GOT3 (cell line): ENCODE measurements around the gene ARHGAP22.
"Not testable (repeated sequence)": the region's sequence is repeated elsewhere in the genome, so short reads cannot be mapped to it uniquely, and the experiment has no call there.

Source experiments
- DNase-seq: peaks from one replicate; lab custom pipeline; 2025; ENCODE audit warnings: mixed read lengths; lab: John Stamatoyannopoulos, UW

The ARHGAP22 gene

DNA sequence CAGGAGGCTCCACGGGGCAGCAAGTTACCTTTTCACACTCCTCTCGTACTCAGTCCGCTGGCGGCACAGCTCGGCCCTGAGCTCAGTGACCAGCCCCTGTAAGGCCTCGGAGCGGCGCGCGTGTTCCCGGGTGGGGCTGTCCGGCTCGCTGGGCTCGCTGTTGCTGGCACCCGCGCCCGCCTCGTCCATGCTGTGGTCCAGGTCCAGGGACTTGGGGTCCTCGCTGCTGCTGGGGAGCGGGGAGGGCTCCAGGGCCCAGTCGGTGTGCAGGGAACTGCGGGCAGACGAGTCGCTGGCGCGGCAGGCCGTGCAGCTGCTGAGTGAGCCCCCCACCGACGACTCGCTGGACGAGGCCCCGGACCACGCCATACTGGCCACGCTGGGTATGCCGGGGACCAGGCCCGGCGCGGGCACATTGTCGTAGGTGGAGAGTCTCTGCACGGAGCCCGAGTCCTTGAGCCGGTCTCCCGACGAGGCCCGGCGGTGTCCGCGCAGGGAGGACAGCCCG is 154.6 kb downstream of the ARHGAP22 start:
- DNase-seq = no peak

DNA sequence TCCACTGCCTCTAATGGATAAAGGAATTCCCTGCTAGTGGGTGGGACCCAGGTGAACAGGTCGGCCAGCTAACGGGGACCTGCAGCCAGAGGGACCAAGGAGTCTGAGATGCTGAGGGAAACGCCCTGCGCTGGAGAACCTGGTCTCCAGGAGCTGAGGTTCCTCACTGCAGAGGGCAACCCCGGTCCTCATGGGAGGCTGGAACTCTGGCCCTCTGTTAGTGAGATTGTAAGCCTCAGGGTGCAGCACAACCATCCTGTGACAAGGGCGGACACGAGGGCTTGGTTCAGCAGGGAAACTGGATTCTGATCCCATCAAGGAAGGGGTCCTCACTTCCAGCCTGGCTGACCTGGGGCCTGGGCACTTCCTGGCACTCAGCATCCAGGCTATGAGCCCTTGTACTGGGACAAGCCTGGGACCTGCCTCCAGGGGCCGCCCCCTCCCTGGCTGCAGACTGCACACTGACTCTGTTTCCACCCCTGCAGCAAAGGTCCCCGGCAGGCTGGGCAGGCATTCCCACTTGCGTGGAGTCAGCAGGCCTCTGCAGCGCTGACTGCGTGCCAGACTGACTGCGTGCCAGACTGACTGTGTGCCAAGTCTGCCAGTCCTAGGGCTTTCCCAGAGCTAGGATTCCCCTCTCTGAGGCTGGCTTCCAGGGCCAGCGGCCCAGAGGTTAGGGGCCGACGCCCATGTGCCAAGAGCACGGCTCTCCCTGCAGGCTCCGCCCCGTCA is 155.2 kb downstream of the ARHGAP22 start:
- no peak for DNase-seq

DNA sequence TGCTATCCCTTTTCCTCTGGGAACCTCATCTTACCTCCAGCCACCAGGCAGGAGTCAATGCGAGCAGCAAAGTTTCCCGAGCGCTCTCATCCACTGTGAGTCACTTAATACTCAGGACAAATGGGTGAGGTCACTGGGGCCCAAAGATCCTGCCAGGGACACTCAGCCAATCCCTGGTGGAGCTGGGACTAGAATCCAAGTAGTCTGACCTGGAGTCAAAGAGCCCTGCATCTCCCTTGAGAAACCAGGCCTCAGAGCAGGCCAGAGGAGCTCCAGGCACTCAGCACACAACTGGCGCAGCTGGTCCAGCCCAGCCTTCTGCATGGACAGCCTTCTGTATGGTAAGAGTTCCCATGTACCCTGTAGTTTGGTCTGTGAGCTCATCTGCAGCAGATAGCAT is 156.1 kb downstream of the ARHGAP22 start:
- DNase-seq = no peak

DNA sequence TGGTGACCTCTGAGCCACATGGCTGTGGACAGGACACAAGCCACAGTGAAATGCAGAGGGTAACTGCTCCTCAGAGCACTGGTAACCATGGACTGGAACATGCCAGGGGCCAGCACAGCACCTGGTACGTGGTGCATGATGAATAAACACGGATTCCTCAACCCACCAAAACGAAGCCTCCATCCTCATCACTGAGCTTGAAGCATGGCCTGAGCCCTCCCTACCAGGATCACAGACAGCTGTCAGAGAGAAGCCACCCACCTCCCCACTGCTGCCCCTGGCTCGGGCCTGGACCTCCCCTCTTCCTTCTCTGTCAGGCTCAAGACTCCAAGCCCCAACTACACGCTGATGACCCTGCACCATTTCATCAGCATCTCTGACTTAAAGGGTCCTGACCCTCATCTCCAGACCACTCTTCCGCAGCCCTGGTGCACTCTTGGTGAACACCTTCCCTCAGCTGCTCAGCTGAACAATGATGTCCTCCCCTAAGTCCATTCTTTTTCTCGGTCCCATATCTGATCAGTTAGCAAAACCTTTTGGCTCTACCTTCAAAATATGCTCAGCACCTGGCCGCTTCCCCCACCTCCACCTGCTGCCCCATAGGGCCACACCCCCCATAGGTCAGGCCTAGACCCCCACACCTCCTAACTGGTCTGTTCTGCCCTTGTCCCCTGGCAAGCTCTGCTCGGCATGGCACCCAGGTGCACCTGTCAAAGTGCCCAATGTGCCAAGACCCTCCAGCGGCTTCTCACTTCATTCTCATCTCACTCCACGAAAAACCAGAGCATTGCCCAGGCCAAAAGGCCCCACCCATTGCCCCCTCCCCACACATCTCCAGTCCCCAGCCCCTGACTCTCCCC is 157.3 kb downstream of the ARHGAP22 start:
- no peak for DNase-seq

DNA sequence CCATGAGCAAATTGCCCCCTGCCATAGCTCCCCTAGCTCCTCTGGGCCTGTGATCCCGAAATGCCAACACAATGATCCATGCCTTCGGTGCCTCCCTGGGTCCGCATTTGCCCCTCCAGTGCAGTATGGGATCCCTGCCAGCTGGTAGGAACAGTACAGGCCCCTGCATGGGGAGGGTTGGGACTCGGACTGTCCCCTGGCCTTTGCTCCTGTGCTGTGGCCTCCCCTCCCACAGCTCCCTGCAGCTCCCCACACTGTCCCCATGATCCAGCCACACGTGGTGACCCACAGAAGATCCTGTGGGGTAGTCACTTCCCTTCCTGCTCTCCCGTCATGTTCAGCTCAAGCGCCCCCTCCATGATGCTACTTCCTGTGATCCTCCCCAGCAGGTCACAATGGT is 158.1 kb downstream of the ARHGAP22 start:
- no peak for DNase-seq

DNA sequence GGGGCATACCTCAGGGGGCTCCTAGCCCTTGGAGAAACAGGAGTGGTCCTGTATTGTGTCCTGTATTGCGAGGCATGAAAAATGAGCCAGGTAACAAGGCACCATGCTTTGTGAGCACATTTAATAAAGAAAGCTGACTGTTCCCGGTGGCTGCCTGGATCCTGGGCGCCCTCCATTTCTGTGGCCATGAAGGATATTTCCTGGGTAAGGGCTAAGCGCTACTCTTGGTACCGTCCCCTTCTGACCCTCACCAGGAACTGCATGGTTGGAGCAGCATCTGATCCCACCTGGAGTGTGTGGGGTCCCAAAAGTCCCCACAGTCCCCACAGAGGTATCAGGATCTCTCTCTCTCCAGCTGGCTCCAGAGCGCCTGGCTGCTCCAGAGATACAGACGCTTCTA is 158.9 kb downstream of the ARHGAP22 start:
- no peak for DNase-seq

DNA sequence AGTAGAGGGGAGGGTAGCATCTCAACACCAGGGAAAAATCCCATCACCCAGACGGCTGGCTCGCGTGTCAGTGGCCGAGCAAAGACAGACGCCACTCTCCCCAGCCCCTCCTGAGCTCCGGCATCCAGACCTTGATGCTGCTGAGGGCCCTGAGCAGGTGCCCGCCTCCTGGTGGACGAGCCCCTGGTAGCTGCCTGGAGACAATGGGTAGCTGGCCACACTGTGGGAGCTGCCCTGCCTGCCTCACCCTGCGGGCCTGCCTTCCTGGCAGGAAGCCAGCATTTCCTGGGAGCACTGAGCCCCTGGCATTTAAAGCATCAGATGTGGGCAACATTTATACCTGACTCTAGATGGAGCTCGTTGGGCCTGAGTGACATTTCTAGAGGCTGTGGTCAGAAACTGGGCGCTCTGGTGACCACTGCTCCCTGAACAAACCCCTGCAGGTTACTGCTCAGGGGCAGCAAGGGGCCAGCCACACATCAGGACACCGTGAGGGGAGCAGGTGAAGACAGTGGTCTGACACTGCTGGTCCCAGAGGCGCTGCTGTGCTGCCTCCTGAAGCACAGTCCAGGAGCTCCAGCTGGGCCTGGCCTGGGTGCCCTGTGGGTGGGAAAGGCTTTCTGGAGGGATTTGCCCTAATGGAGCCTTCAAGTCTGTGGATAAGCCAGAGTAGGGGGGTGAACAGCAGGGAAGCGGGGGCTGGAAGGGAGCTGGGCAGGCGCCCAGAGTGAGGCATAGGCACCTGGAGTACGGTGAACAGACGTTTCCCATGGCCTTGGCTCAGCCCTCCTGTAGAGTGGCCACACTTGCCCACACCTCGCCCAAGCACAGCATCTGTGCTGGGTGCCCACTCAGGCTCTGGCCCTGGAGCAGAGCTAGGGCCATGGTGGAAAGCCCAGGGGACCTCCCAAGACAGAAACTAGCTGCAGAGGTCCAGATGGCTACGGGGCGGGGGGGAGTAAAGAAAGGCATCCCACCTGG is 159.7 kb downstream of the ARHGAP22 start:
- DNase-seq = no peak

DNA sequence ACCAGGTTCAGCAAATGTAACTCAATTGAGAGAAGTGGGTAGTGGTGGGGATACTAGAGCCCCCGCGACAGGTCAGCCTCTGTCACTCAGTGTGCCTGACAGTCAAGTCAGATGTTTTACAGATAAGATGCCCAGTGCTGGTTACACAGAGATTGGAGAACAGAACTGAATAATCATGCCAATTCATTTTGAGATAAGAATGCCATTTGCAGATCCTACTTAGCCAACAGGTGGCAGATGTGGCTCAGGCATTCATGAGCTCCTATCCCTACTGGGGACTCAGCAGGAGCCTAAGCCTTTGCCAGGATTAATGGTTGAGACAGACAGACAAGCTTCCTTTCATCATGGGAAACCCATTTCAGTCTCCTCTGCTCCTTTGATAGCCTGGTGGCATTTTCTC is 160.6 kb downstream of the ARHGAP22 start:
- DNase-seq = no peak

DNA sequence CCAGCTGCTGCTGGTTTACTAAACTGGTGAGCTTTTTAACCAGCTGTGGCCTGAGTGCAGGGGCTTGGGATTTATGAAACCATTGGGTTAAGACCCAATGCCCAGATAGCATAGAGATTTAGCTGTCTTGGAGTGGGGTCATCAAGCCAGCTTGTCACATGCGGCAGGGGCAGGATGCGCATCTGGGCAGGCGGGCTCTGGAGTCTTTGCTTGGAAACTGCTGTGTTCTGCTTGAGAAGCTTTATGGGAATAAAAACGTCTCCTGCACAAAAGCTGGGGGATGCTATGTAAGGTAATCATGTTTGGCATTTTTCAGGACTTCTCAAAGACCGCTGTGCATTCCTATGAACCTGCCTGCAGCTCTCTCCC is 162.1 kb downstream of the ARHGAP22 start:
- DNase-seq = no peak

DNA sequence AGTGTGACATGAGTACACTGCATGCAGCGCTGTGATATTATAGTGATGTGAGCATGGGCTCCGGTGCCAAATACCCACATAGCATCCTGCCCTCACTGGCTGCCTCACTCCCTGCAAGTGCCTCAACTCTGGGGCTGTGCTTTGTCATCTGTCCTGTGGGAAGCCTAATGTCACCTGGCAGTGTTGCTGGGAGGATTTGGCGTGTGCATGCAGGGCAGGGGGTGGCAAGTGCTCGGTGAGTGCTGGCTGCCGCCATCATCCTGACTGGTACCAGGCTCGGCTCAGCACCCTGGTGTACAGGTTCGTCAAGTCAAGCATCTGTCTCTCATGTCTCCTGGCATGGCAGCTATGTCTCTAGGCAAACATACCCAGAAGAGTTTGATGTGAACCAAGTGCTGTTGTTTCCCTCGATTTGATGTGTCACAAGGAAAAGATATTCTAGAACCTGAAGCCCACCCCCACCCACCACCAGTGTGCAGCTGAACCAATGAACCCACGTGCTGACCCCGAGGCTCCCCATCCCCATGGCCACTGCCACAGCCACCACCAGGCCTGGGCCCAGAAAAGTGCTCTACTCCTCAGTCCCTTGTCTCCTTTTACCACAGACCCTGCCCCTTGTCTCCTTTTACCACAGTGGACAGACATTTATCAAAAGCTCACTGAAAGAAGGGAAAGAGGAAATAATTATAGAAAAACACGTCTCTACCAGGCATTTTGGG is 162.6 kb downstream of the ARHGAP22 start:
- DNase-seq = no peak

DNA sequence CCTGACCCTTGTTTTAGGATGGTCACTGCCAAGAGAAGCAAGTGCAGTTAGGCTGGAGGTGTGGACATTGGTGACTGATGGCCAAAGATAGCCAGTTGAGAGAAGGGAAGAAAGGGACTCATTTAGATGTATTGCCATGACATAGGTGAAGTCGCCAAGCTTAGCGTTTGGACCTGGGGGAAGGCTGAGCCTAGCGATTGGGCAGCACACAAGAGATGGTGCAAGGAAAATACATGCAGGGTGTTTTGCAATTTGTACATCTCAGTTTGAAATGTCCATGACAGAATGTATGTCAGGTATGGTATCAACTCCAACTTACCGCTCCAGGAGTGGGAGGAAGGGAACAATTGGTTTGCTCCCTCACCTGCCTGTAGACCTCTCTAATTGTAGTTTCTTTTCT is 164.1 kb downstream of the ARHGAP22 start:
- DNase-seq = no peak

DNA sequence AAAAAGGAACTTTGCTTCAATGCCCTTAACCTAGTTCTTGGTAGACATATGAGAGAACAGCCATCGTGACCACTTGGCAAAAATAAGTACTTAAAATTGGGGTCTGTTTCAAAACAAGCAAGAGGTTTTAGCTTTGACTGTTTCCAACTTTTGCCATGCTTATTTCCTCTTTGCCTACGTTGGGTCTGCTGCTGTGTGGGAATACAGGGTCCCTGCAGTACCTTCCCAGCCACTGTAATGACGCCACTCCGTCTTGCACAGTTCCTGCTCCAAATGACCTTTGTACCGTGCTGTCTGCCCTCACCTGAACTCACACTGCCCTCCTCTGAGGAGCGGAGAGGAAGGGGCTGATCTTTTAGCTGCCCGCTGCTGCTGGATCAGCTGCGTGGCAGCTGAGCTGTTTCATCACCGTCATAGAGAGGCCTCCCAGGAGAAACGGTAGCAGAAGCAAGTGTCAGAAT is 165.3 kb downstream of the ARHGAP22 start:
- DNase-seq = no peak

DNA sequence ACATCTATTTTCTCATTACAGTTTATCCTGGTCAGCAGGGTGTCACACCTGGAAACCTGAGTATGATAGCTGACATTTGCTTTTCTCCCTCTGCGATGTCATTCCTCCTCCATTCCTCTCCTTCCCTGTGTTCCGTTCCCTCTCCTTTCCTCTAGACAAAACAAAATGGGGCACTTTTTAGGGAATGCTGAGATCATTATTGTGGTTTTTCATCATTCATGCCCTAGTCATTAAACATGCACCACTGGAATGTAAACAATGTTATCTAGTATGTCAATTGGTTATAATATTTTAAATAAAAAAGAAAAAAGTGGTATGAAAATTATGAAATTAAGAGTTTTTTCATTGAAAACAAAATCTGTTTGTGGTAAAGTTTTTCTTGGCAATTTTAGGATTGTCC is 165.8 kb downstream of the ARHGAP22 start:
- DNase-seq = no peak

DNA sequence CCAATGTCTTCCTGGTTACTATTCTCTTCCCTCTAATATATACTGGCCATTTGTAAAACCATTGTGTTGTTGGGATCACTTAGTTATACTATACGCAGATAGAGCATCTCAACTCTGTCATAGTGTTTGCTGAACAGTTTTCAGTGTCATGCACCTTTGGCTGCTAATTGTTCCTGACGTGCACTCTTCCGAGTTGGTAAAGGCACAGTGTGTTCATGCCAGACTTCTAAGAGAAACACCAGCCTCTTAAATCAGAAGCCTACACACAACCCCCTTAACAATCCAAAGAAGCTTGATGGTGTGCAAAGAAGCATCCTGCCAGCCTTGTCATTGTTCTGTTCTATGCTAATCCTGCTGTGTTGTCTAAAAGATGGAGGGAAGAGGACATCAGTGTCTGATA is 167.3 kb downstream of the ARHGAP22 start:
- DNase-seq = no peak

DNA sequence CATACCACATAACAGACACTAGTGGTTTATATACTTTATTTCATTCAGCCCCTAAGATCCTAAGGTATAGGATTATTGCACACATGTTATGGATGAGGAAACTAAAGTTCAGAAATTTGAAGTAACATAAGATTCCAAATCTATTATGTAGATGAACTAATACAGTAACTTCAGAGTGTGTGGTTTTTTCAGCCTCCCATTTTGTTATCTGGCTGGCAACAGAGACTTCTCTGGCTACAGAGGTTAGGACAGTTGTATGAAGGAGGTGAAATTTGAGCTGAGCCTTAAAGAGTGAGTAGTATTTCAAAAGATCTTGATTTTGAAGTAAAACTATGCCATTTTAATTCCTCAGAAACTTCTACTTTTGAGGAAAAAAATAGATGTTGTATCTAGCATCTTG is 173.0 kb downstream of the ARHGAP22 start:
- DNase-seq = no peak

DNA sequence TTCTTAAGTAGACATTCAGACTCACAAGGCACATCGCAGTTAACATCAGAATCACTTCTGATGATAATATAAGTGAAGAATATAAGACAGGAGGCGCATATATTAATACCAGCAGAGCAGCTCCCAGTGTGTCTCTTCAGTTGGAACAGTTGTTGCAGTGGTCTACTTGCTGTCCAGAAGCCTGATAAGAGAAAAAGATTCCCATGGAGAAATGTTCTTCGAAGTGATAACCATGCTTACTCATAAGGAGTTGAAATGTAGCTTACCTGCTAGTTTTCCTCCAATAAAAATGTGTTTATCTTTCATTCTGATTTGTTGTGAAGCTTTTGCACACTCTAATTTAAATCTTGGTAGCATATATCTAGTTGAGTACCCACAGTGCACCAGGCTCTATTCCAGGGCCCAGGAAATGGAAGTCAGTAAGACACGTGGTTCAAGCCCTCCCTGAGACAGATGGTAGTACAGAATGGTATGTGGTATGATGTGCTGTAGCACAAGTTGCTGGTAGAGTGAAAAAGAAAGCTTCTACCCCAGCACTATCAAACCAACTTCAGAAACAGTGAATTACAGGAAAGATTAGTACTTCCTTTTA is 174.4 kb downstream of the ARHGAP22 start:
- DNase-seq = no peak

DNA sequence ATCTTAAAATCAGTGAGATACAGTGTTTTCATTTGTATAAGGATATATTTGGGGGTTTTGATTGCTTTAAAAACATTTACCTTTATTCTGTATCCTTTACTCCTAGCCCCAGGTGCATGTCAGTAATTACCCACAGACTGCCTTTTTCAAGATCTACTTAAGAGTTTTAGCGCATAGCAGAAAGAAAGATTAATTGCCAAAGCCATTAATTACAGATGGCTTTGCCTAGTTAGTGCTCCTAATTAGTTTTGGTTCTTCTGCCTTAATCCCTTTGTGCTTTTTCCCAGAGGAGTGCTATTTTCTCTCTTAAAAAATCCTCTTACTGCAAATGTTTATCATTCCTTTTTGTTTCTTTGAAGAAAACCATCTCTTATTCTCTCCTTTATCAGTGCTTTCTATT is 175.6 kb downstream of the ARHGAP22 start:
- no peak for DNase-seq

DNA sequence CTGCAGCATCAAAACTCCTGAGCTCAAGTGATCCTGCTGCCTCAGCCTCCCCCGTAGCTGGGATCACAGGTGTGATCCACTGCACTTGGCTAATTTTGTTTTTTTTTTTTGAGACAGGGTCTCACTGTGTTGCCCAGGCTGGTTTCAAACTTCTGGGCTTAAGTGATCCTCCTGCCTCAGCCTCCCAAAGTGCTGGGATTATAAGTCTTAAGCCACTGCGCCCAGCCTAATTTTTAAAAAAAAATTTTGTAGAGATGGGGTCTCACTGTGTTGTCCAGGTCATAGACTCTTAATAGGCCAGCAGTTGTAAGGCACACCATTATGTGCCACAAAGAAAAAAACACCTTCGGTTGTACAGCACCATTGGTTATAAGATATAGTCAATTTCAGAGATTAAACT is 176.0 kb downstream of the ARHGAP22 start:
- no peak for DNase-seq

DNA sequence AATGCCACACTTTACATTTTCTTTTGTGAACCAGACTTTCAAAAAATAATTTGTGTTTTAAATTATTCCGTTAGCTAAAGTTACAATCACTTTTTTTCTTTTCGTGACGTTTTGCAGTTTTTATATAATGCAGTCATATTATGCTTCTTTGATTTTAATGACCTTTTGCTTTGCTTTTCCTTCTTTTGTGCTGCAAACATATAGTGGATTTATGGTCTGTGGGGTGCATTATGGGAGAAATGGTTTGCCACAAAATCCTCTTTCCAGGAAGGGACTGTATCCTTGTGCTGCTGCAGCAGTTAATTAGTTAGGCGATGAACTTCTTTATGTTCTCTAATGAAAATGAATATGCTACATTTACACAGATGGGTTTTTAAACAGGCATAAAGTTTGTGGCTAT is 181.0 kb downstream of the ARHGAP22 start:
- no peak for DNase-seq

DNA sequence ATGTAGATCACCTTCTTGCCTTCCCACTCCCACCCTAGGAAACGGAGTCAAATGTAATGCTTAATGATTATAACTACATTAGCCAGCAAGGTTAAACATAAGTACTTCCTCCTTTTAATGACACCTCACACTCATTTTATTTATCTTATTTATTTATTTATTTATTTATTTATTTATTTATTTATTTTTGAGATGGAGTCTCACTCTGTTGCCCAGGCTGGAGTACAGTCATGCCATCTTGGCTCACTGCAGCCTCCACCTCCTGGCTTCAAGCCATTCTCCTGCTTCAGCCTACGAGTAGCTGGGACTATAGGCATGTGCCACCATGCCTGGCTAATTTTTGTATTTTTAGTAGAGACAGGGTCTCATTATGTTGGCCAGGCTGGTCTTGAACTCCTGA is 183.0 kb downstream of the ARHGAP22 start:
- not testable (repeated sequence) for DNase-seq

DNA sequence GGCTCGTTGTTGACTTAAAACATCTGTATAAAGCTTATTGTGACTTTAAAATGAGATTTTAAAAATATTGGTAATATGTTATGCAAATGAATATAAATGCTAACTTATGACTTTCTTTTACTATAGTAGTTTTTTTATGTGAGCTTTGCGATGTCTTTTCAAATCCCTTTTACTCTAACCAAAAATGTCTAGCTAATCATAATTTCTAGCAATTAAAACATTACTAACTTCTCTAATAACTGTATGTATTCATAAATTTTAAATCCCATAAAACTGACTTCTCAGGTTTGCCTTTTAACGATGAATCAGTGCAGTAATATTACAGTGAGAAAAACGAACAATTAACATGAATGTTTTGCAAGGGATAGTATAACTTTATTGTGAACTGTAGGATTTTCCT is 185.2 kb downstream of the ARHGAP22 start:
- no peak for DNase-seq
